Measurements from ENCODE around the gene CAMTA1. TPM values are rescaled to one million over a fixed set of nuclear protein-coding genes. Genes with fewer than 3 reads are reported as not detected.

The CAMTA1 gene
- total RNA-seq, 1 experiment from 2014 or later: 69.5 TPM

DNA sequence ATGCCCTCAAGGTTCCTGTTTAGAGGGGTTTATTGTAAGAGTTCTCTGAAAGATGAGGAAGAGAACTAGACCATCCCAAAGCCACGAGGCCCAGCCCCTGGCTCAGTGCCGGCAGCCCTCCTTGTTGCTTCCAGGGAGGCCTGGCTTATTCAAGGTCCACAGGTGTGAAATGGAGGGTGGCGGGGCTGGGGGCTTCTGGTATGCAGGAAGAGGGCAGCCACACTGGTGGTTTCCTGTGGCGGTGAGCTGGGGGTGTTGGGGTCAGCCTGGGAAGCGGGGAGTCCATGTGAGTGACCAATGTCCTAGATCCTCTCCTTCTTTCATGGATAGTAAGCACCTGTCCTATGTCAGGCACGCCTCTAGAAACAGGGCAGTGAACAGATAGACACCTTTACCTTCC is 138.2 kb downstream of the CAMTA1 start:
- Histone ChIP-seq H3K27me3 (ENCODE audit: insufficient read depth, low read length) (0 out of 2 replicates have a peak, but pooled peaks cover 3% of the 10 kb centered on the region), H3K4me2 (ENCODE audit: low read length) (no peak overlapping the region), H3K36me3 (ENCODE audit: control insufficient read depth in 1 of 2, insufficient read depth in 2 of 2, low read length in 2 of 2) (no peaks in the 10 kb centered on the region), H3K4me3 (replicated peaks in 1 of 2; ENCODE audit: low read depth in 1 of 2, low read length in 2 of 2) (no peak overlapping the region), H4K20me1 (ENCODE audit: insufficient read depth) (no peaks in the 10 kb centered on the region), H3K27ac (ENCODE audit: low read depth, low read length) (no peak overlapping the region), H3K9me2 (ENCODE audit: insufficient read depth) (no peaks in the 10 kb centered on the region), H3K79me2 (ENCODE audit: insufficient read depth, low read length) (no peaks in the 10 kb centered on the region), H3K9ac (ENCODE audit: low read length) (no peak overlapping the region), H2AFZ (ENCODE audit: low read depth, low read length, poor library complexity, severe bottlenecking) (no peak overlapping the region), H3K4me1 (ENCODE audit: control insufficient read depth in 1 of 2, insufficient read depth in 2 of 2, low read length in 2 of 2) (no peaks in the 10 kb centered on the region), H3K9me3 (ENCODE audit: control insufficient read depth in 1 of 2, insufficient read depth in 1 of 2, low read depth in 1 of 2, low read length in 2 of 2) (no peaks in the 10 kb centered on the region)
- ATAC-seq (no peak), DNase-seq (ENCODE audit: low read depth, low spot score) (no peak)
- ChIA-PET CTCF (no interaction called here), POLR2A (no interaction called here), RAD21 (ENCODE audit: low non-redundant PET in 1 of 2, low total read pairs in 2 of 2, uncharacterized antibody in 2 of 2, unreplicated experiment in 2 of 2) (no interaction called here)
- intact Hi-C loops (cut with micrococcal nuclease): no loop called here
- BruUV-seq (replicated peaks): no TSS peak
- TF ChIP-seq, protein P1, sequence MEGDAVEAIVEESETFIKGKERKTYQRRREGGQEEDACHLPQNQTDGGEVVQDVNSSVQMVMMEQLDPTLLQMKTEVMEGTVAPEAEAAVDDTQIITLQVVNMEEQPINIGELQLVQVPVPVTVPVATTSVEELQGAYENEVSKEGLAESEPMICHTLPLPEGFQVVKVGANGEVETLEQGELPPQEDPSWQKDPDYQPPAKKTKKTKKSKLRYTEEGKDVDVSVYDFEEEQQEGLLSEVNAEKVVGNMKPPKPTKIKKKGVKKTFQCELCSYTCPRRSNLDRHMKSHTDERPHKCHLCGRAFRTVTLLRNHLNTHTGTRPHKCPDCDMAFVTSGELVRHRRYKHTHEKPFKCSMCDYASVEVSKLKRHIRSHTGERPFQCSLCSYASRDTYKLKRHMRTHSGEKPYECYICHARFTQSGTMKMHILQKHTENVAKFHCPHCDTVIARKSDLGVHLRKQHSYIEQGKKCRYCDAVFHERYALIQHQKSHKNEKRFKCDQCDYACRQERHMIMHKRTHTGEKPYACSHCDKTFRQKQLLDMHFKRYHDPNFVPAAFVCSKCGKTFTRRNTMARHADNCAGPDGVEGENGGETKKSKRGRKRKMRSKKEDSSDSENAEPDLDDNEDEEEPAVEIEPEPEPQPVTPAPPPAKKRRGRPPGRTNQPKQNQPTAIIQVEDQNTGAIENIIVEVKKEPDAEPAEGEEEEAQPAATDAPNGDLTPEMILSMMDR (IDR thresholded peaks at IDR 0.05 in 2 of 3, conservative IDR thresholded peaks at IDR 0.05 in 1 of 3; ENCODE audit: borderline replicate concordance in 1 of 3, insufficient read depth in 1 of 3, low read depth in 2 of 3, low read length in 2 of 3): no peak
- TF ChIP-seq POLR2AphosphoS5 (IDR thresholded peaks at IDR 0.05; ENCODE audit: low read depth, low read length) (no peak), CBX3 (IDR thresholded peaks at IDR 0.05; ENCODE audit: low read depth) (no peak), ZFX (IDR thresholded peaks at IDR 0.05) (no peak), FOSL1 (IDR thresholded peaks at IDR 0.05; ENCODE audit: low read depth) (no peak), ZNF274 (IDR thresholded peaks at IDR 0.05; ENCODE audit: low read depth, low read length) (no peak), ELF1 (IDR thresholded peaks at IDR 0.05; ENCODE audit: borderline replicate concordance, low read depth) (no peak), EZH2 (IDR thresholded peaks at IDR 0.05) (no peak), POLR2A (IDR thresholded peaks at IDR 0.05; ENCODE audit: borderline replicate concordance, extremely low read depth, insufficient read depth, insufficient read length) (no peak), SIN3A (IDR thresholded peaks at IDR 0.05; ENCODE audit: low read depth) (no peak), CEBPB (IDR thresholded peaks at IDR 0.05; ENCODE audit: low read depth) (no peak), SRF (IDR thresholded peaks at IDR 0.05; ENCODE audit: low read depth) (no peak)
- TF ChIP-seq, protein P2, sequence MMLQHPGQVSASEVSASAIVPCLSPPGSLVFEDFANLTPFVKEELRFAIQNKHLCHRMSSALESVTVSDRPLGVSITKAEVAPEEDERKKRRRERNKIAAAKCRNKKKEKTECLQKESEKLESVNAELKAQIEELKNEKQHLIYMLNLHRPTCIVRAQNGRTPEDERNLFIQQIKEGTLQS (IDR thresholded peaks at IDR 0.05): no peak

Measured in HCT116 (cell line).